KMS-11 (cell line): Measurements from ENCODE around the gene IFI27L2.

Experiments used
- H2AFZ ChIP-seq: fragments of 200-600 bp; sonication (generic); 2 replicates; pipeline ENCODE4 v1.6.1; 2016; ENCODE audit warnings: antibody characterized with exemption, mixed run types, low read depth
- H3K27ac ChIP-seq: fragments of 200-600 bp; sonication (generic); 2 replicates; pipeline ENCODE4 v1.6.1; 2016; ENCODE audit warnings: mild to moderate bottlenecking, mixed run types
- H3K27me3 ChIP-seq: fragments of 200-600 bp; sonication (generic); 2 replicates; pipeline ENCODE4 v1.6.1; 2017; ENCODE audit warnings: mild to moderate bottlenecking, low read depth, mixed run types, moderate library complexity; ENCODE audit not compliant: insufficient read depth
- H3K36me3 ChIP-seq: fragments of 200-600 bp; sonication (generic); 2 replicates; pipeline ENCODE4 v1.6.1; 2017; ENCODE audit warnings: mild to moderate bottlenecking, mixed run types; ENCODE audit not compliant: insufficient read depth
- H3K4me1 ChIP-seq: fragments of 200-600 bp; sonication (generic); 2 replicates; pipeline ENCODE4 v1.6.1; 2016; ENCODE audit warnings: mild to moderate bottlenecking, low read depth, mixed run types; ENCODE audit not compliant: poor library complexity, severe bottlenecking
- H3K4me2 ChIP-seq: fragments of 200-600 bp; sonication (generic); 2 replicates; pipeline ENCODE4 v1.7.0; 2016; ENCODE audit warnings: mild to moderate bottlenecking, mixed run types
- H3K4me3 ChIP-seq: fragments of 200-600 bp; sonication (generic); IDR thresholded peaks from 2 replicates; pipeline ENCODE4 v1.6.1; 2017; ENCODE audit warnings: low read depth, low read length, mixed read lengths; ENCODE audit not compliant: insufficient read depth
- H3K79me2 ChIP-seq: fragments of 200-600 bp; sonication (generic); 2 replicates; pipeline ENCODE4 v1.6.1; 2016; ENCODE audit warnings: low read depth, mixed run types; ENCODE audit not compliant: insufficient read depth
- H3K9ac ChIP-seq: fragments of 200-600 bp; sonication (generic); 2 replicates; pipeline ENCODE4 v1.6.1; 2016; ENCODE audit warnings: mild to moderate bottlenecking, mixed run types
- H4K20me1 ChIP-seq: fragments of 200-600 bp; sonication (generic); 2 replicates; pipeline ENCODE4 v1.6.1; 2016; ENCODE audit warnings: mild to moderate bottlenecking, mixed run types; ENCODE audit not compliant: insufficient read depth
- CTCF ChIP-seq: fragments of 200-600 bp; sonication (generic); conservative IDR thresholded peaks from 2 replicates; pipeline ENCODE4 v1.6.1; 2017; ENCODE audit warnings: low read depth, mild to moderate bottlenecking, antibody characterized with exemption, low read length, moderate library complexity, mixed read lengths

Gene IFI27L2

GRCh38 chr14:94123868-94124267 is 5.5 kb downstream of the IFI27L2 start:
- no peak overlapping the region for H3K27ac ChIP-seq

GRCh38 chr14:94123296-94123695 is 6.1 kb downstream of the IFI27L2 start:
- Histone ChIP-seq H3K4me2 (no peak overlapping the region), H3K79me2 (no peaks in the 10 kb centered on the region), H2AFZ (no peak overlapping the region), H3K27ac (no peak overlapping the region), H3K9ac (no peak overlapping the region), H3K4me3 (no peak overlapping the region), H4K20me1 (no peaks in the 10 kb centered on the region), H3K36me3 (no peaks in the 10 kb centered on the region), H3K27me3 (no peaks in the 10 kb centered on the region), H3K4me1 (no peaks in the 10 kb centered on the region)
- TF ChIP-seq CTCF, result no peak

More at GRCh38 chr14:94123868-94124267, 5.5 kb downstream of the IFI27L2 start:
- TF ChIP-seq CTCF, result no peak
- Histone ChIP-seq H3K4me3 (no peak overlapping the region), H3K9ac (no peak overlapping the region), H3K36me3 (no peaks in the 10 kb centered on the region), H2AFZ (no peak overlapping the region), H4K20me1 (no peaks in the 10 kb centered on the region), H3K27me3 (no peaks in the 10 kb centered on the region), H3K4me2 (no peak overlapping the region), H3K79me2 (no peaks in the 10 kb centered on the region), H3K4me1 (no peaks in the 10 kb centered on the region)

GRCh38 chr14:94122438-94122837 is 7.0 kb downstream of the IFI27L2 start:
- Histone ChIP-seq H3K27me3 (no peaks in the 10 kb centered on the region), H3K79me2 (no peaks in the 10 kb centered on the region), H3K9ac (no peak overlapping the region), H3K4me3 (no peak overlapping the region), H3K27ac (no peak overlapping the region), H2AFZ (no peak overlapping the region), H3K36me3 (no peaks in the 10 kb centered on the region), H3K4me1 (no peaks in the 10 kb centered on the region), H3K4me2 (no peak overlapping the region), H4K20me1 (no peaks in the 10 kb centered on the region)
- no peak for TF ChIP-seq CTCF

GRCh38 chr14:94121485-94121884 is 7.9 kb downstream of the IFI27L2 start:
- no peaks in the 10 kb centered on the region for H3K4me1 ChIP-seq
- no peak overlapping the region for H3K27ac ChIP-seq
- H3K79me2 ChIP-seq, result no peaks in the 10 kb centered on the region
- no peak overlapping the region for H3K4me2 ChIP-seq
- no peak overlapping the region for H3K9ac ChIP-seq
- H3K36me3 ChIP-seq, result no peaks in the 10 kb centered on the region
- no peak for TF ChIP-seq CTCF
- H2AFZ ChIP-seq, result no peak overlapping the region
- no peak overlapping the region for H3K4me3 ChIP-seq
- H3K27me3 ChIP-seq, result no peaks in the 10 kb centered on the region
- no peaks in the 10 kb centered on the region for H4K20me1 ChIP-seq
